Keratinocyte (primary cell): ENCODE data around the gene ASZ1. TPM values are rescaled to one million over a fixed set of nuclear protein-coding genes. Genes with fewer than 3 reads are reported as not detected.

Source experiments
- DNase-seq: peaks from one replicate; pipeline ENCODE4 v3.0.0-alpha.2; 2011; ENCODE audit warnings: low read depth, missing footprints, low spot score
- FAIRE-seq: peaks from 2 replicates; lab custom pipeline; 2011; peaks lifted over from hg19 to GRCh38; lab: Jason Lieb, UNC
- H2AFZ ChIP-seq: 2 replicates; pipeline ENCODE4 v1.6.0; 2012; ENCODE audit warnings: low read length, control low read depth, inconsistent platforms; ENCODE audit not compliant: control insufficient read depth
- H3K27ac ChIP-seq: 2 replicates; pipeline ENCODE4 v1.5.1; 2011; ENCODE audit warnings: low read length; ENCODE audit not compliant: control insufficient read depth, insufficient read depth
- H3K27me3 ChIP-seq: 3 replicates; pipeline ENCODE4 v1.6.0; 2011; ENCODE audit warnings: low read length; ENCODE audit not compliant: control insufficient read depth, insufficient read depth; ENCODE audit errors: extremely low read depth
- H3K36me3 ChIP-seq, 2 experiments: 2 replicates in 1 of 2; 3 replicates in 1 of 2; pipeline ENCODE4 v1.5.1; 2011; ENCODE audit warnings: low read length in 2 of 2, mild to moderate bottlenecking in 1 of 2; ENCODE audit not compliant: control insufficient read depth in 2 of 2, insufficient read depth in 2 of 2; ENCODE audit errors: extremely low read depth in 1 of 2
- H3K4me1 ChIP-seq: 3 replicates; pipeline ENCODE4 v1.5.1; 2011; ENCODE audit warnings: low read length; ENCODE audit not compliant: control insufficient read depth, insufficient read depth; ENCODE audit errors: extremely low read depth
- H3K4me2 ChIP-seq: 3 replicates; pipeline ENCODE4 v1.6.0; 2011; ENCODE audit warnings: low read depth, low read length; ENCODE audit not compliant: control insufficient read depth, insufficient read depth; ENCODE audit errors: extremely low read depth
- H3K4me3 ChIP-seq, 3 experiments: fragments of 200-600 bp in 1 of 3; sonication (generic) in 1 of 3; 2 replicates in 2 of 3; 3 replicates in 1 of 3; pipeline ENCODE4 v1.5.1; 2011 to 2016; ENCODE audit warnings: low read length in 3 of 3, mild to moderate bottlenecking in 3 of 3, control low read depth in 2 of 3, inconsistent platforms in 1 of 3, low read depth in 1 of 3, mixed read lengths in 1 of 3, mixed run types in 1 of 3, moderate library complexity in 1 of 3; ENCODE audit not compliant: control insufficient read depth in 2 of 3, insufficient read depth in 2 of 3; ENCODE audit errors: extremely low read depth in 1 of 3
- H3K79me2 ChIP-seq: 2 replicates; pipeline ENCODE4 v1.6.0; 2012; ENCODE audit warnings: low read length; ENCODE audit not compliant: control insufficient read depth, insufficient read depth
- H3K9ac ChIP-seq: 3 replicates; pipeline ENCODE4 v1.6.0; 2011; ENCODE audit warnings: low read length; ENCODE audit not compliant: control insufficient read depth, insufficient read depth; ENCODE audit errors: extremely low read depth
- H3K9me1 ChIP-seq: 3 replicates; pipeline ENCODE4 v1.6.0; 2011; ENCODE audit warnings: low read length; ENCODE audit not compliant: control insufficient read depth, insufficient read depth; ENCODE audit errors: extremely low read depth
- H3K9me3 ChIP-seq: 2 replicates; pipeline ENCODE4 v1.5.1; 2012; ENCODE audit warnings: low read depth, low read length; ENCODE audit not compliant: control insufficient read depth
- H4K20me1 ChIP-seq: 3 replicates; pipeline ENCODE4 v1.6.0; 2011; ENCODE audit warnings: low read length; ENCODE audit not compliant: control insufficient read depth, insufficient read depth; ENCODE audit errors: extremely low read depth
- CTCF ChIP-seq, 3 experiments: IDR thresholded peaks in 1 of 3; conservative IDR thresholded peaks in 1 of 3; optimal IDR thresholded peaks in 1 of 3; 2 replicates in 2 of 3; 3 replicates in 1 of 3; pipeline versions ENCODE3 to v1.5.1; 2011; ENCODE audit warnings: low read length in 3 of 3, mild to moderate bottlenecking in 3 of 3, moderate library complexity in 2 of 3, control low read depth in 1 of 3, inconsistent platforms in 1 of 3; ENCODE audit not compliant: insufficient read depth in 2 of 3; ENCODE audit errors: extremely low read depth in 1 of 3
- EZH2 ChIP-seq: IDR thresholded peaks from one replicate; pipeline ENCODE4 v1.6.1; 2012; ENCODE audit warnings: inconsistent platforms, mild to moderate bottlenecking, low read length, moderate library complexity
- dilution Hi-C: fragments of 300-500 bp; cut with MboI; formaldehyde crosslinking; loops from one replicate; pipeline ENCODE4 v1.7.0; 2020; ENCODE audit warnings: low sequenced_read_pairs; ENCODE audit not compliant: extremely low pct_ligation_motif_present
- polyA plus RNA-seq, 5 experiments: library from polyadenylated mRNA; depleted of rRNA in 3 of 5; stranded (reverse) in 3 of 5; stranded (forward) in 1 of 5; unstranded in 1 of 5; fragments of >200 nt; gene quantifications; 1 replicate in 1 of 5; 2 replicates in 3 of 5; 3 replicates in 1 of 5; pipeline versions ENCODE4 v1.2.1 to v1.2.3, GENCODE V29; 2011 to 2012; ENCODE audit warnings: missing spikeins in 2 of 5, low read depth in 1 of 5, low replicate concordance in 1 of 5

ASZ1 gene
- polyA plus RNA-seq, 1 donor (not counting 4 experiments of a cell fraction or from before 2014, with no cell fraction given) = not detected

DNA sequence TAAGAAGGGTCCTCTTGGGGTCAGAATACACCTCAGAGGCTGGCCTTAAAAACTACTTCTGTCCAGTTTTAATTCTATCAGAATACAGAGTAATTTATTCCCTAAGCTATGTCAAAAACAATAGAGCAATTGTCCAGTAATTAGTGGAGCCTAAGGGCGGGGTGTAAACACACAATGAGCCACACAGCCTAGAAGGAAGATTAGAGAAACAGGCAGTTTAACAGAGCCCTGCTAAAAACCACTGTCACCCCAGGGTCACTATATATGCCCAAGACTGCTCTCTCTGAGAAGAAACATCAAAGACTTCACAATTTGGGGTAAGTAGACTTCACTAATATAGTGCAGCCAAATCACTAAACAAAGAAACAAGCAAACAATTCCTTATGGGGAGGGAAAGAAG is 77.3 kb downstream of the ASZ1 start:
- TF ChIP-seq EZH2 (no peak), CTCF (optimal IDR thresholded peaks at IDR 0.05 in 1 of 3, IDR thresholded peaks at IDR 0.05 in 1 of 3, conservative IDR thresholded peaks at IDR 0.05 in 1 of 3; ENCODE audit: extremely low read depth in 1 of 3, insufficient read depth in 2 of 3, low read length in 3 of 3) (no peak)
- Histone ChIP-seq H3K4me1 (no peaks in the 10 kb centered on the region), H3K9me1 (no peaks in the 10 kb centered on the region), H4K20me1 (no peaks in the 10 kb centered on the region), H3K9ac (no peak overlapping the region), H3K4me3 (no peak overlapping the region), H2AFZ (no peak overlapping the region), H3K79me2 (no peaks in the 10 kb centered on the region), H3K27me3 (peaks cover 5% of the 10 kb centered on the region), H3K36me3 (no peaks in the 10 kb centered on the region), H3K9me3 (no peaks in the 10 kb centered on the region), H3K27ac (no peak overlapping the region), H3K4me2 (no peak overlapping the region)
- DNase-seq (no peak), FAIRE-seq (no peak)
- dilution Hi-C loops = no loop called here

DNA sequence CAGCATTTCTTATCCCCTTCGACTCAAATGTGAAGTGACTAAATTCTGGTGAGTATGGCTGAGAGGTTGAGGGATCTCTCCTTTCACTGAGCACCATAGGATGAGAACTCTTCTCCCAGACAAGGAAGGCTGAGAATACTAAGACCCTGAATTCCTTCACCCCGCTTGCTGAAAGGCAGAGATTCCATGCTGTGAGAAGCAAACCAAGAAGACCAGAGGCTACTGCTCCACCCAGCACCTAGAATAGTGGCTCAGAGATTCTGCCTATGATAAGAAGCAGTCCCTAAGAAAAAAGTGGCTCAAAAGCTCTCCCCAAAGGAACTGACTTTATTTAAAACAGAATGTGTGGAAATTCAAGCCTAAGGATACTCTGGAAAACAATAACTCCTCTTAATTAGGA is 77.7 kb downstream of the ASZ1 start:
- dilution Hi-C loops = no loop called here
- FAIRE-seq (no peak), DNase-seq (no peak)
- no peak overlapping the region for H2AFZ ChIP-seq
- no peak for TF ChIP-seq EZH2
- no peak for TF ChIP-seq CTCF (optimal IDR thresholded peaks at IDR 0.05 in 1 of 3, IDR thresholded peaks at IDR 0.05 in 1 of 3, conservative IDR thresholded peaks at IDR 0.05 in 1 of 3; ENCODE audit: extremely low read depth in 1 of 3, insufficient read depth in 2 of 3, low read length in 3 of 3)
- no peak overlapping the region for H3K9ac ChIP-seq
- H3K27ac ChIP-seq = no peak overlapping the region
- no peaks in the 10 kb centered on the region for H3K4me1 ChIP-seq
- H3K4me2 ChIP-seq = no peak overlapping the region
- no peaks in the 10 kb centered on the region for H3K36me3 ChIP-seq
- H3K79me2 ChIP-seq = no peaks in the 10 kb centered on the region
- no peaks in the 10 kb centered on the region for H3K9me1 ChIP-seq
- no peaks in the 10 kb centered on the region for H4K20me1 ChIP-seq
- H3K9me3 ChIP-seq = no peaks in the 10 kb centered on the region
- no peak overlapping the region for H3K4me3 ChIP-seq
- peaks cover 5% of the 10 kb centered on the region for H3K27me3 ChIP-seq
